T-helper 17 cell (primary cell): Measurements from ENCODE around the gene GPR107. TPM values are rescaled to one million over a fixed set of nuclear protein-coding genes. Genes with fewer than 3 reads are reported as not detected.

ENCODE experiments used
- ATAC-seq: fragments of 150-1000 bp; cut with Tn5 transposase; 2 replicates; pipeline ENCODE4 v1.10.0; 2021; ENCODE audit warnings: mild to moderate bottlenecking, moderate library complexity
- DNase-seq, 3 donors: peaks; one replicate each; pipeline versions ENCODE4 v3.0.0 to v3.0.0-alpha.2; 2020 to 2021
- H3K9me3 ChIP-seq: one replicate; pipeline ENCODE4 v1.7.0; 2013; ENCODE audit warnings: low read length, mild to moderate bottlenecking; ENCODE audit not compliant: control insufficient read depth, poor library complexity, severe bottlenecking
- H3K27ac Mint-ChIP-seq: one replicate; pipeline ENCODE4 v1.8.0; 2022; ENCODE audit warnings: mild to moderate bottlenecking, moderate library complexity, mixed read lengths
- H3K27me3 Mint-ChIP-seq: one replicate; pipeline ENCODE4 v1.8.0; 2022; ENCODE audit warnings: mixed read lengths
- H3K36me3 Mint-ChIP-seq: one replicate; pipeline ENCODE4 v1.8.0; 2022; ENCODE audit warnings: low read depth, mixed read lengths
- H3K4me1 Mint-ChIP-seq: one replicate; pipeline ENCODE4 v1.8.0; 2022; ENCODE audit warnings: mild to moderate bottlenecking, mixed read lengths
- H3K4me3 Mint-ChIP-seq: one replicate; pipeline ENCODE4 v1.8.0; 2022; ENCODE audit warnings: mild to moderate bottlenecking, moderate library complexity, mixed read lengths
- total RNA-seq, 4 donors: library from RNA in 2 of 4; stranded (reverse) in 2 of 4; gene quantifications; one replicate each; pipeline ENCODE4 v1.2.3 and lab custom pipeline; 2022 to 2026

The GPR107 gene
- total RNA-seq, 2 donors from 2014 or later: 22.1 to 26.2 TPM

DNA sequence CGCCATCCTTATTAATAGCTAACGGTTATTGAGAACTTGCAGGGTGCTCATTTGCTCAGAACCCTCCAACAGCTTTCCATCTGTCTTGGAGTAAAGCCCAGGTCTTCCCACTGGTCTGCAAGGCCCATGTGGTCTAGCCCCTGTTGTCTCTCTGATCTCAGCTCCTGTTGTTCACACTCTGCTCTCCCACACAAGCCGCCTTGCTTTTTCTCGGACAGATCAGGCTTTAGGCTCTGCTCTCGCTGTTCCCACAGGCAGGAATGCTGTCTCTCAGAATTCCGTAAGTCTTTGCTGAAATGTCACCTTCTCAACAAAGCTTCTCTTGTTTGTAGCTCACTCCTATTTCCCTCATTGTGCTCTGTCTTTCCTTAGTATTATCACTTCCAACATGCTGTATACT, 34.3 kb downstream of the GPR107 start:
- ATAC-seq: no peak
- Mint-ChIP-seq H3K4me1 (peaks cover 9% of the 10 kb centered on the region), H3K4me3 (no peak overlapping the region), H3K36me3 (peaks cover 8% of the 10 kb centered on the region), H3K27ac (peak overlapping the region; percentile 59), H3K27me3 (no peaks in the 10 kb centered on the region)
- no peak for DNase-seq
- H3K9me3 ChIP-seq: no peaks in the 10 kb centered on the region

DNA sequence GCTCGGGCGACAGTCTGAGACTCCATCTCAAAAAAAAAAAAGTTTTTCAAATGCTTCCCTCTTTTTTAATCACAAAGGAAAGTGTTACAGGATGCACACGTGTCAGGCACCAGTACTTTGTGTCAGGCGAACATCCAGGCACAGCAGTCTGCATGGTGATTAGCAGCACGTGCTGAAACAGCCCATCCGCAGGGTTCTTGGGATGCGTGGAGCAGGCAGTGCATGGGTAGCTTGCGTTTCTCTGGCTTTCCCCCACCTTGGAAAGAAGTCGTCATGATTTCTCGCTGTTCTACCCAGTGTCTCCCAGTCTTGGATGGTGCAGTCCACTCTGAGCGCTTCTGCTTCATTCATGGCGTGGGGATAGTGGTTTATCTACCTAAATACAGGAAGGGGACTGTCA, 35.4 kb downstream of the GPR107 start:
- H3K4me3 Mint-ChIP-seq: no peak overlapping the region
- DNase-seq (no peak), ATAC-seq (no peak)
- no peaks in the 10 kb centered on the region for H3K27me3 Mint-ChIP-seq
- H3K36me3 Mint-ChIP-seq: peaks cover 8% of the 10 kb centered on the region
- H3K9me3 ChIP-seq: no peaks in the 10 kb centered on the region
- H3K27ac Mint-ChIP-seq: no peak overlapping the region
- H3K4me1 Mint-ChIP-seq: peaks cover 9% of the 10 kb centered on the region

DNA sequence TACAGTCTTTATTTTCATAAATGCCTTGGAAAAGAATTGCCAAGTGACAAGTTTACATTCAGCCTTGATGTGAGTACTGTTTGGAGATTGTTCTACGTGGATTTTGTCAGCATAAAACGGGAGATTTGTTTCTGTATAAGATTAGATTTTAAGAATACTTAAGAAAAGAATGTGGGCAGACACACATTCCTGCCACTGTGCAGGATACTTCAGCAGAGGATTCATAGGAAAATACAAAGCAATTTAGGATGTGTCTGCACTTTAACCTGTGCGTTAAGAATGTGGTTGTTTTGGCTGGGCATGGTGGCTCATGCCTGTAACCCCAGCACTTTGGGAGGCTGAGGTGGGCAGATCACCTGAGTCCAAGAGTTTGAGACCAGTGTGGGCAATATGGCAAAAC, 37.2 kb downstream of the GPR107 start:
- no peak overlapping the region for H3K27ac Mint-ChIP-seq
- H3K36me3 Mint-ChIP-seq: peaks cover 12% of the 10 kb centered on the region
- DNase-seq (no peak), ATAC-seq (no peak)
- no peak overlapping the region for H3K4me3 Mint-ChIP-seq
- no peaks in the 10 kb centered on the region for H3K9me3 ChIP-seq
- no peaks in the 10 kb centered on the region for H3K27me3 Mint-ChIP-seq
- H3K4me1 Mint-ChIP-seq: peaks cover 4% of the 10 kb centered on the region

DNA sequence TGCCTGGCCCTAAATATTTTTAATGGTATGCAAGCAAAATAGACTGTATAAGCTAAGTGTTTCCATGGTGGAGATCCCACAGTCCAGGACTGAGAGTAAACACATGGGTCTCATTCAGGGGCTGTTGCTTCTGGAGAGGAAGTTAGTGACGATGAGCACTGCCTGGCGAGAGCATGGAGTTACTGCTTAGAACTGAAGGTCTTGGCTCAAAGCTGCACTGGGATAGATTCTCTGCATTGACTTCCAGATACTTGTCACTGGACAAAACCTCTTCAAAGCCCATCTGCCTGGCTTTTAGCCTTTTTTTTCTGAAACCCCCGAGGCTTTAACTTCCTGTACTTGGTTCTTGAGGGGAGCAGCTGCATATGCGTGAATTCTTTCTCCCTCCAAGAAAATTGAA, 39.2 kb downstream of the GPR107 start:
- peaks cover 4% of the 10 kb centered on the region for H3K4me1 Mint-ChIP-seq
- no peak overlapping the region for H3K4me3 Mint-ChIP-seq
- no peaks in the 10 kb centered on the region for H3K27me3 Mint-ChIP-seq
- ATAC-seq (no peak), DNase-seq (no peak)
- peak overlapping the region; percentile 32 for H3K27ac Mint-ChIP-seq
- peaks cover 9% of the 10 kb centered on the region for H3K36me3 Mint-ChIP-seq
- H3K9me3 ChIP-seq: no peaks in the 10 kb centered on the region

DNA sequence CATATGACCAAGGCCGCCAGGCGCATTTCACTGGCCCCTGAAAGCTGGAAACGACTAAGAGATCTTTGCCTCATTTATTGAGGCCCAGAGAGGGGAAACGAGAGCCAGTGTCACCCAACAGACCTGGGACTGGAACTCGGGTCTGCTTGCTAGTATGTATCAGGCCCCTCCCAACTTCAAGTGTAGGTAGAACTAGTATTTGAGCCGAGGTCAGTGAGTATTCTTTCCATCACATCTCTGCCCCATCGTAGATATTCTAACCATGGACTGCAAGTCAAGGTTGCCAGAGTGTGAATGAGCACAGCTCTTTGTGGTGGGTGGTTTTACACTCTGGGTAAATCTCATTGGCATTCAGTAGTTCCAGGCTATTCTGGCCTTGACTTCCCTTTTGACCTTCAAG, 42.2 kb downstream of the GPR107 start:
- no peak for ATAC-seq
- Mint-ChIP-seq H3K27me3 (no peaks in the 10 kb centered on the region), H3K36me3 (peaks cover 4% of the 10 kb centered on the region), H3K27ac (peak overlapping the region; percentile 77), H3K4me1 (peaks cover 5% of the 10 kb centered on the region), H3K4me3 (no peak overlapping the region)
- DNase-seq: no peak
- H3K9me3 ChIP-seq: no peaks in the 10 kb centered on the region

DNA sequence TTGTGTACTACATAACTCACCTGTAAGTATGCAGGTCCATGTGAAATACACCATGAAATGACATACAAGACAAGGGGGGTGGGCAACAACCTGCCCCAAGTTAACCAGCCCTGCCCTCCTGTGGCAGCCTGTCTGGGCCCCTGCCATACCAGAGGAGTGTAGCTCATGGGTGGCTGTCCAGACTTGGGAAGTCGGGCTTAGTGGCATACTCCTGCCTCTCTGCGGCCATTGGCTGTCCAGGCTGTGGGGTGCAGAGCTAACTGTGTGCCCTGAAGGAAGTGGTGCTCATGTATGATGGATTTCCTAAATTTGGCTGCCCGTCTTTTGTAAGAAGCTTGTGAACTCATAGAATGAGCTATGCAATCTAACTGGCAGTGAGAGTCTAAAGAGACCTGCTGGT, 47.0 kb downstream of the GPR107 start:
- Mint-ChIP-seq H3K27ac (no peak overlapping the region), H3K4me3 (no peak overlapping the region), H3K4me1 (peaks cover 5% of the 10 kb centered on the region), H3K36me3 (peaks cover under 1% of the 10 kb centered on the region), H3K27me3 (no peaks in the 10 kb centered on the region)
- no peaks in the 10 kb centered on the region for H3K9me3 ChIP-seq
- ATAC-seq (no peak), DNase-seq (no peak)

DNA sequence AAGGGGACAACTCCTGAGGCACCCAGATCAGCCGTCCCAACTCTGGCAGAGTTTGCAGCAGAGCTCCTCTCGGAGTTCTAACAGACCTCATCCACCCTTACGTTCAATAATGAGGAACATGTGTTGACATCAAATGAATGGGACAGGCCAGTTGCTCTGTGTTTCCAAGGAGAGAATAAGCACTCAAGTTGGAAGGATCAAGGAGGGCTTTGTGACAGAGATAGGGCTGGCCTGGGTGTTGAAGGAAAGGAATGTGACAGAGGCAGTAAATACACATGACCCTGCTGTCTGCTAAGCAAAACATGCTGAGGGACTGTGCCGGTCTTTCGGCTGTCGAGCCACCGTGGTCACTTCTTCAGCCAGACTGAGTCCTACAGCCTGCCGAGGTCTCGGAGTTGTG, 48.2 kb downstream of the GPR107 start:
- Mint-ChIP-seq H3K27me3 (no peaks in the 10 kb centered on the region), H3K4me1 (peaks cover 5% of the 10 kb centered on the region), H3K4me3 (no peak overlapping the region), H3K27ac (no peak overlapping the region), H3K36me3 (no peaks in the 10 kb centered on the region)
- ATAC-seq: no peak
- no peak for DNase-seq
- H3K9me3 ChIP-seq: no peaks in the 10 kb centered on the region

DNA sequence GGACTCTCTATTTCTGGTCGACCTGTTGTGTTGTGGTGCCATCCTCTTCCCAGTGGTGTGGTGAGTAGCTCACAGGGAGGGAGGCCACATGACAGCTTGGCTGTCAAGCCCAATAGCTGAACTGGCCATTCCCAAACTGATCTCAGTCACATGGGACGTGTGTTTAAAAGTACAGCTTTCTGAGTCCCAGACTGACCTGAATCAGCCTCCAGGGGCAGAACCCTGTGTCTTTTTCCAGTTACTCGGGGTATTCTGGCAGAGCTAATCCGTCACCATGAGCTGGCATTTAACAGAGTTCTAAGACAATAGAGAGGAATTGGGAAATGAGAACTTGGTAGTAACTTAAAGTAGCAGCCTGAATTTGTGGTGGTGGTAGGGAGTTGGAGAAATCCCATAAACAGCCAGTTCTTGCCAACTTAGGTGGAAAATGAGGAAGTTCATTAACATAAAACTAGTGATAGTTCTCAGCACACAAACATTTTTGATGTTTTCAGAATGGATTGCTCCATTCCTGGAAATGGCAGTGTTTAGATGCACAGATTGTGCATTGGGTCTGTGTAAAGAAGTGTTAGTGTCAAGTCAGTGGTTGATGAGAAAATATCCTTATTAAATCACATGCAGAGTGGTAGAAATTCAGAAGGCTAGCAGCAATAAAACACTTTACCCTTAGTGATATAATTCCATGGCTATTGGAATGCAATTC, 50.9 kb downstream of the GPR107 start:
- ATAC-seq: no peak
- H3K36me3 Mint-ChIP-seq: peaks cover 4% of the 10 kb centered on the region
- no peak overlapping the region for H3K4me3 Mint-ChIP-seq
- peaks cover 13% of the 10 kb centered on the region for H3K4me1 Mint-ChIP-seq
- H3K27me3 Mint-ChIP-seq: no peaks in the 10 kb centered on the region
- peak overlapping the region; percentile 57 for H3K27ac Mint-ChIP-seq
- H3K9me3 ChIP-seq: no peaks in the 10 kb centered on the region
- no peak for DNase-seq

DNA sequence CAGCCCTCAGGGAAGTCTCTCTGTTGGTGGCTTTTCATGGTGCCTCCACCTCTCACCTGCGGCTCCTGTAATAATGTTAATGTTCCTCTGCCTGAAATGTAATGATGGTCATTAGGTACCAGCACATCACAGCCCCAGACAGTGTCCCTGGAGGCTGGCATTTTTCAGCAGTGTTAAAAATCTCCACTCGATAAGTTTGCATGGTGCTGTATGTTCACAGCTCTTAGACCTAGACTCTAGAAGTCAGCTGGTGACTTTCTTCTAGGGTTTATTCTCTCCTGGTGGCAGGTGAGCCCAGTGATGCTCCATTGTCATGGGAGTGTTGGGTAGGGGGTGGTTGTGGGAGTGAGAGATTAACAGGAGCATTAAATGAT, 53.1 kb downstream of the GPR107 start:
- Mint-ChIP-seq H3K4me1 (peaks cover 11% of the 10 kb centered on the region), H3K27me3 (no peaks in the 10 kb centered on the region), H3K4me3 (no peak overlapping the region), H3K27ac (peak overlapping the region; percentile 88), H3K36me3 (peaks cover 11% of the 10 kb centered on the region)
- ATAC-seq: peak; percentile 39
- DNase-seq: no peak
- H3K9me3 ChIP-seq: no peaks in the 10 kb centered on the region

DNA sequence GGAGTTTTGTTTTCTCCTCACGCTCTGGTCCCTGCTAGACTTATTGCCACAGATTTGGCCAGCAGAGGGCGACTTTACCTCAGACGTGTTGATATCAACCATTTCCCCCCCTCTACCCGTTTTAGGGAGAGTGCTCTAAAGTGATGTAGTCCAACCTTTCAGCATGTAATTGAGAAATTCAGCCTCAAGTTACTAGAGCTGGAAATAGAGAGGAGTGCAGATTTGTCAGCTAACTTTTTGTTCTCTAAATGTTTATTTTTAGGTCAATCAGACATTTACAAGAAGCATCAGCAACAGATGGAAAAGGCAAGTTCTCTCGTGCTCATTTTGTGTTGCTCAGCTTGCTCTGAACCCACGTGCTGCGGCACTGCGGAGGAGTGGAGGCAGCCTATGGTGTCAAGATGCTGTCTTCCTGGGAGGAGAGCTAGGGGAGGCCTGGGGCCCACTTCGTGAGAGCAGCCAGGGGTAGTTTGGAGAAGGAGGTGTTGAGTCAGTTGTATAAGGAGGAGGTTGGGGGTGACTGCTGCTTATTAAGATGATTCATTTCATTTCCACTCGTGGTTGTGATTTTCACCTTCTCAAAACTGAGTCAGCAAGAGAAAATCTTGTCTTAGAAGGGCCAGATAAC, 53.6 kb downstream of the GPR107 start:
- ATAC-seq: peak; percentile 93

DNA sequence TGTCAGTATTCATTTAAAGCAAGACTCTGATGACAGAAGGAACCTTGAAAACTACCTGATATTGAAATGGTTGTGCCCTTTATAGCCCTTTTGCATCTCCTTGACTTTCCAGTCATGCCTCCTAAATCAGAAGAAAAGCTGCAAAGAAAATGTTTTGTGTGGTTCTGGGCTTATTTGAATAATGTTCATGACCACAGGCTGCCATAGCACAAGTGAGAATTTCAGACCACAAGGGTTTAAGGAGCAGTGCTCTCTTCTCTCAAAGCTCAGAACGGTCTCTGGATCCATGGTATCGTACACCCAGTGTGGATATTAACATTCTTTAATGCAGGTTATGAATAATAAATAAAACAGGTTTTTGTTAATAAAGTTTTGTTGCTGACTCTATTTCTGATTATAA, 54.2 kb downstream of the GPR107 start:
- Mint-ChIP-seq H3K4me1 (peaks cover 11% of the 10 kb centered on the region), H3K4me3 (no peak overlapping the region), H3K36me3 (peaks cover 12% of the 10 kb centered on the region), H3K27me3 (no peaks in the 10 kb centered on the region), H3K27ac (peak overlapping the region; percentile 88)
- ATAC-seq: no peak
- no peak for DNase-seq
- H3K9me3 ChIP-seq: no peaks in the 10 kb centered on the region

More for the DNA sequence above, 53.6 kb downstream of the GPR107 start:
- Mint-ChIP-seq H3K4me3 (peak overlapping the region; percentile 33), H3K27me3 (no peaks in the 10 kb centered on the region), H3K36me3 (peaks cover 12% of the 10 kb centered on the region), H3K27ac (peak overlapping the region; percentile 88), H3K4me1 (peaks cover 11% of the 10 kb centered on the region)
- DNase-seq: peak; percentile 58 to 81 (median 64)
- H3K9me3 ChIP-seq: no peaks in the 10 kb centered on the region

DNA sequence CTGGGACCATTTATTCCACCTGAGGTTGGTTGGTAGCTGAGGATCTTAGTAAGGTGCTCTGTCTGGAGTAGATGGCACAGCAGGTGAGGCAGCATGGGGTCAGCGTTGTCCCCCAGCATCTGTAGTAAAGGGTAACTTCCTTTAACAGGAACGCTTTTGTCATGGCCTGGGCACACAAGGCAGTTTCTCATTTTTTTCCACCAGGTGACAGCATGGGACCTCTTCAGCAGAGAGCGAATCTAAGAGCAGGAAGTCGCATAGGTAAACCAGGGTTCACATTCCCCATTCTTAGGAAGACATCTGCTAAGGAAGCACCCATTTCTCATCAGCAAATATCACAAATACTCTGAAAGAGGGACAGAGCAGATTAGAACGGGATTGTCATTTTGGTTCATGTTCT, 56.5 kb downstream of the GPR107 start:
- no peaks in the 10 kb centered on the region for H3K9me3 ChIP-seq
- DNase-seq: no peak
- Mint-ChIP-seq H3K27me3 (no peaks in the 10 kb centered on the region), H3K4me1 (peaks cover 11% of the 10 kb centered on the region), H3K4me3 (no peak overlapping the region), H3K36me3 (peaks cover 12% of the 10 kb centered on the region), H3K27ac (no peak overlapping the region)
- ATAC-seq: no peak

DNA sequence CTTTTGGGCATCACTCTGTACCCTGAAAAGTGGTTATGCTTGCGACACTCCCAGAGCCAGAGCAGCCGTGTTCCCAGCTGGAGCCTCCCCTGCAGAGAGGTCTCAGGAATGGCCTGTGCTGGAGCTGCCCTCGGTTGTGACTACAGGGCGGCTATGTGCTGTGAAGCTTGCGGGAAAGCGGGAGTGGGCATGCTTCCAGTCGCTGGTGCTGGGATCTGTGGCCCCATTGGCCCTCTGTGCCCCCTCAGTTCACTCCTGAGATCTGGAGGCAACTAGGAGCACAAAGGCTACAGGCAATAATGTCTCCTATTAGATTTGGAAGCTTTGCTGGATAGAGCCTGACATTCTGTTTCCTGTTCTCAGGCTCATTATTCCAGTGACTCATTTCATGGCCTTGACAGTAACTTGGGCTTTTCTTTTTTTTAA, 56.9 kb downstream of the GPR107 start:
- Mint-ChIP-seq H3K36me3 (peaks cover 12% of the 10 kb centered on the region), H3K27ac (no peak overlapping the region), H3K27me3 (no peaks in the 10 kb centered on the region), H3K4me1 (peaks cover 11% of the 10 kb centered on the region), H3K4me3 (no peak overlapping the region)
- ATAC-seq (no peak), DNase-seq (no peak)
- no peaks in the 10 kb centered on the region for H3K9me3 ChIP-seq
